Measurements from ENCODE around the gene ADAMTS7. TPM values are rescaled to one million over a fixed set of nuclear protein-coding genes. Genes with fewer than 3 reads are reported as not detected.

The ADAMTS7 gene
- total and polyA plus RNA-seq, 2 of the 13 experiments (the other 11 are each of a cell fraction or from before 2014, with no cell fraction given), result 0.09 to 0.12 TPM

- Histone ChIP-seq H3K4me1 (ENCODE audit: insufficient read depth, low read length) (no peaks in the 10 kb centered on the region), H3K4me2 (ENCODE audit: low read depth, low read length) (no peak overlapping the region), H3K27ac (ENCODE audit: extremely low read length, insufficient read depth, low read length) (no peak overlapping the region), H3K36me3 (replicated peaks in 1 of 2; ENCODE audit: control insufficient read depth in 1 of 2, insufficient read depth in 2 of 2, low read length in 2 of 2) (no peaks in the 10 kb centered on the region), H2AFZ (ENCODE audit: low read length) (no peak overlapping the region), H3K27me3 (ENCODE audit: control insufficient read depth in 1 of 2, insufficient read depth in 2 of 2, low read length in 2 of 2) (peaks cover 0 to 4% of the 10 kb centered on the region in 2 experiments; a peak in 1 of 5 replicates), H3K79me2 (ENCODE audit: insufficient read depth, low read length) (no peaks in the 10 kb centered on the region), H3K9me3 (ENCODE audit: low read length) (no peaks in the 10 kb centered on the region), H3K9ac (ENCODE audit: insufficient read depth, low read depth, low read length) (no peak overlapping the region), H4K20me1 (ENCODE audit: insufficient read depth, low read length) (no peaks in the 10 kb centered on the region), H3K4me3 (replicated peaks in 1 of 3; ENCODE audit: insufficient read depth in 1 of 3, low read depth in 2 of 3, low read length in 3 of 3) (no peak overlapping the region)
- FAIRE-seq, result no peak
- intact Hi-C loops (cut with micrococcal nuclease; ENCODE audit: unreplicated experiment) (no loop called here), in situ Hi-C loops (cut with HindIII; ENCODE audit: extremely low pct_ligation_motif_present, low pct_unique_long_range_greater_than_20kb) (no loop called here)
- ATAC-seq, result no peak
- no peak for DNase-seq (ENCODE audit: low spot score)
- ChIA-PET POLR2A (no interaction called here), CTCF (ENCODE audit: low intra/inter-chr PET ratio, low total read pairs) (no interaction called here)
- 59% methylated on average over 10 of the region's 17 CpGs for WGBS (ENCODE audit: low lambda C conversion rate)
- TF ChIP-seq MTA3 (CRISPR knock-in tag; IDR thresholded peaks at IDR 0.05) (no peak), MYNN (CRISPR knock-in tag; IDR thresholded peaks at IDR 0.05; ENCODE audit: low read depth) (no peak), NCOR1 (IDR thresholded peaks at IDR 0.05; ENCODE audit: borderline replicate concordance, low read length) (no peak), ZNF17 (CRISPR knock-in tag; IDR thresholded peaks at IDR 0.05) (no peak), ZNF841 (CRISPR knock-in tag; IDR thresholded peaks at IDR 0.05; ENCODE audit: borderline replicate concordance) (no peak), GMEB2 (CRISPR knock-in tag; IDR thresholded peaks at IDR 0.05; ENCODE audit: low read depth) (no peak), CHD2 (IDR thresholded peaks at IDR 0.05; ENCODE audit: low read depth, low read length) (no peak), ZFYVE20 (CRISPR knock-in tag; IDR thresholded peaks at IDR 0.05; ENCODE audit: borderline replicate concordance, low read depth) (no peak), THAP7 (CRISPR knock-in tag; IDR thresholded peaks at IDR 0.05) (no peak)
- no TSS peak for BruUV-seq (replicated peaks)
These were observed 21.6 kb downstream of the ADAMTS7 start for GRCh38 chr15:78789615-78790014.
